WERI-Rb-1 (cell line): ENCODE measurements around the gene BCL10.

Source experiments
- DNase-seq: peaks from one replicate; pipeline ENCODE4 v3.0.0-alpha.2; 2020
- H3K27ac ChIP-seq: fragments of 250-450 bp; sonication (Bioruptor Pico); 2 replicates; pipeline ENCODE4 v1.5.1; 2020; ENCODE audit warnings: mild to moderate bottlenecking, moderate library complexity
- H3K27me3 ChIP-seq: fragments of 250-450 bp; sonication (Bioruptor Pico); 2 replicates; pipeline ENCODE4 v1.5.1; 2021; ENCODE audit warnings: mild to moderate bottlenecking, low read depth, moderate library complexity; ENCODE audit not compliant: insufficient read depth, severe bottlenecking
- H3K36me3 ChIP-seq: fragments of 250-450 bp; sonication (Bioruptor Pico); 2 replicates; pipeline ENCODE4 v1.5.1; 2020; ENCODE audit warnings: mild to moderate bottlenecking, moderate library complexity
- H3K4me3 ChIP-seq: 2 replicates; pipeline ENCODE4 v1.5.1; 2011; ENCODE audit warnings: low read depth, mild to moderate bottlenecking, control low read depth, low read length
- H3K9me3 ChIP-seq: fragments of 250-450 bp; sonication (Bioruptor Pico); 2 replicates; pipeline ENCODE4 v1.5.1; 2021; ENCODE audit warnings: mild to moderate bottlenecking, moderate library complexity; ENCODE audit not compliant: severe bottlenecking
- CTCF ChIP-seq: IDR thresholded peaks from 2 replicates; pipeline ENCODE4 v1.5.1; 2011; ENCODE audit warnings: low read depth, mild to moderate bottlenecking, control low read depth, inconsistent platforms, low read length

Gene BCL10

GRCh38 chr1:85279458-85280080, 3.1 kb upstream of the BCL10 start:
- Histone ChIP-seq H3K27me3 (no peaks in the 10 kb centered on the region), H3K9me3 (no peaks in the 10 kb centered on the region), H3K4me3 (no peak overlapping the region), H3K27ac (no peak overlapping the region), H3K36me3 (peaks cover 5% of the 10 kb centered on the region; the same call in 1 of the 2 replicates)
- no peak for DNase-seq
- TF ChIP-seq CTCF, result no peak

GRCh38 chr1:85278853-85279314, 2.5 kb upstream of the BCL10 start:
- DNase-seq, result no peak
- Histone ChIP-seq H3K27ac (no peak overlapping the region), H3K9me3 (no peaks in the 10 kb centered on the region), H3K4me3 (no peak overlapping the region), H3K36me3 (peaks cover 7% of the 10 kb centered on the region; the same call in 1 of the 2 replicates), H3K27me3 (no peaks in the 10 kb centered on the region)
- TF ChIP-seq CTCF, result no peak

- no peak overlapping the region for H3K27ac ChIP-seq
Measured at GRCh38 chr1:85277802-85278201, 1.4 kb upstream of the BCL10 start.

GRCh38 chr1:85276978-85277639, 677 bp upstream of the BCL10 start:
- H3K27ac ChIP-seq, result peak overlapping the region; percentile 46
- no peaks in the 10 kb centered on the region for H3K27me3 ChIP-seq
- peaks cover 13% of the 10 kb centered on the region for H3K36me3 ChIP-seq
- DNase-seq, result no peak
- H3K9me3 ChIP-seq, result no peaks in the 10 kb centered on the region
- H3K4me3 ChIP-seq, result peak overlapping the region; percentile 97
- no peak for TF ChIP-seq CTCF

More at GRCh38 chr1:85277802-85278201, 1.4 kb upstream of the BCL10 start:
- no peak for DNase-seq
- H3K27me3 ChIP-seq, result no peaks in the 10 kb centered on the region
- no peak for TF ChIP-seq CTCF
- H3K36me3 ChIP-seq, result peaks cover 10% of the 10 kb centered on the region
- H3K9me3 ChIP-seq, result no peaks in the 10 kb centered on the region
- H3K4me3 ChIP-seq, result no peak overlapping the region

GRCh38 chr1:85275701-85276214, 674 bp downstream of the BCL10 start:
- Histone ChIP-seq H3K27ac (peak overlapping the region; percentile 82), H3K4me3 (peak overlapping the region; percentile 97), H3K27me3 (no peaks in the 10 kb centered on the region), H3K9me3 (no peaks in the 10 kb centered on the region), H3K36me3 (peaks cover 13% of the 10 kb centered on the region)
- no peak for DNase-seq
- no peak for TF ChIP-seq CTCF
